Brain pericyte (primary cell): ENCODE results near the gene MGAT5B.

Experiments used
- DNase-seq: peaks from one replicate; pipeline ENCODE4 v3.0.0-alpha.2; 2012; ENCODE audit warnings: low read depth, low spot score

Gene MGAT5B

GRCh38 chr17:76905036-76905435, 36.8 kb downstream of the MGAT5B start:
- DNase-seq, result no peak

- DNase-seq, result no peak
Observed at GRCh38 chr17:76905836-76906235, 37.6 kb downstream of the MGAT5B start.

- no peak for DNase-seq
Observed at GRCh38 chr17:76906463-76906862, 38.3 kb downstream of the MGAT5B start.

DNA sequence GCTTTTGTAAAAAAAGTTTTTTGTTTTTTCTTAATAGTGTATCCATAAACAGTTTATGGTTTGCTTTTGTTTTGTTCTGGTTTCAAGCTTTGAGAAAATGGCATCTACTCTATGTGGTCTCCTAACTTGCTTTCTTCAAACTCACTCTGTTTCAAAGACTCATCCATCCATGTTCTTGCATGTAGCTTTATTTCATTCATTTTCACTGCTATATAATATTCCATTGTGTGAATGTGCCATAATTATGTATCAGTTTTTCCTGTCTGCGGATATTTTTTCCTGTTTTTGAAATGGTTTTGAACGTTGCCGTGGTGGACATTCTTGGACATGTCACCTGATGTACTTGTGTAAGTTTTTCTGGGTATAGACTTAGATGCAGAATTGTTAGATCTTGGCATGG, 39.1 kb downstream of the MGAT5B start:
- DNase-seq, result no peak

GRCh38 chr17:76909971-76910760, 42.0 kb downstream of the MGAT5B start:
- no peak for DNase-seq

GRCh38 chr17:76911299-76912017, 43.3 kb downstream of the MGAT5B start:
- no peak for DNase-seq

DNA sequence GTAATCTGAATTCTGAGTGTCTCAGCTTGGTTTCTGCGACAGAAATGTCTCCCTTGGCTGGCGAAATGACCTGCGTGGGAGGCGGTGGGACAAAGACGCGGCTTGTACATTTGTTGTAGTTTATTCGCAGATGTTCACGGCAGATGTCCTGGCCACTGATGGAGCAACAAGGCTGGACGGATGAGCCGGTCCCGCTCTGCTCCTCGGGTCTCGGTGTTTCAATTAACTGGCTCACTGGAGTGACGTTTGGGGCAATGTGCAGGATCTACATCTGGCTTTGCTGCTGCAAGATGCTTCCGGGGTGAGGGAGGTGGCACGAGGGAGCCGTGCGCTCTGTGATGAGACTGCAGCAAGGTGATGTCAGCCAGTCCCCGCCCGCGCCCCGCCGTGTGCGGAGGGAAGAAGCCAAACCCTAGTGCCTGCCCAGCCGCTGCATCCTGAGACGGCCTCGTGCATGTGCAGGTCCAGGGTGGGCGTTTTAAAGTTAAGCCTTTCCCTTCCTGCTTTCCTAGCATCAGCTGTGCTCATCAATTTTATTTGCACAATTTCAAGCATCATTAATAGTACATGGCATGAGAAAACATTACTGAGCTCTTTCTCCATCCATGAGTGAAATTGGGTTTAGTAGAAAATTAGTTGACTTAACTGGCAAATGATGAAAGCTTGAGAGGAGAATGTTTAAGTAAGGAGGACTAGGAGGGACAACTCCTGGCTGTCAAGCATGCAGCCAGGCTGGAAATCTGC, 44.4 kb downstream of the MGAT5B start:
- no peak for DNase-seq

DNA sequence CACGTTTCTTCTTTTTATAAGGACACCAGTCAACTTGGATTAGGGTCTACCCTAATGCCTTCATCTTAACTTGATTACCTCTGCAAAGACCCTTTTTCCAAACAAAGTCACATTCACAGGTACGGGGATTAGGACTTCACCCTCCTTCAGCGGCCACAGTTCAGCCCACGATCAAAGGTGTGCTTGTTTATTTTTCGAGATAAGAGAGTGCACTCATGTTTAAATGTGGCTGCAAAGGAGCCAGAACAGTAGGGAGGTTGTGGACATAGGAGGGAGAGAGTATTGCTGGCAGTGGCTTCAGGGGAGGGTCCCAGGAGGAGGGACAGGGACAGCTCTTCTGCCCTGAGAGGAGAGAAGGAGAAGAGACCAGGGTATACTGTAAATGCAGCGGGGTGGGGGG, 46.7 kb downstream of the MGAT5B start:
- no peak for DNase-seq

DNA sequence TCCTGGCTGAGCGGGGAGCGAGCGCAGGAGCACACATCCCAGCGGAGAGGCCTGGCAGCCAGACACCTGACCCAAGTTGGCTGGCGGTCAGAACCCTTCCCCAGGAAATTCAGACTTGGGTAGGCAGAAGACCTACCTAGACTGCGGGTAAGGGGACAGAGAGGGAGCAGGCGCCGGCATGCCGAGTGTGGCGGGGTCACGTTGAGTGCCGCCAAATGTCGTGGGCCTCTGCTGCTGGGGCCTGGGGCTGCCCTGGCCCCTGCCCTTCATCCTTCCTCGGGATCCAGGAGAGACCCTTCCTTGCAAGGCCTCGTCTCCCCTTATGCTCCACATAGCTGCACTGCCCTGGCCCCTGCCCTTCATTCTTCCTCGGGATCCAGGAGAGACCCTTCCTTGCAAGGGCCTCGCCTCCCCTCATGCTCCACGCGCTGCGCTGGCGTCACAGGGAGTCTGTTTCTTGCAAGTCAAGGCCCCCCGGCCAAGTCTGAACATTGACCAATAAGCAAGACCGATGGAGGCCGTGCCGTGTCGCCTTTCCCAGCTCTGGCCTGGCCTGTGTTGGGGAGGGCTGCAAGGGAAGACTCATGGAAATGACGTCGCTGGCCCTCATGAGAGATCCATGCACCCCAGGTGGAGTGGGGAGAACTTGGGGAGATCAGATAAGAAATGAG, 47.8 kb downstream of the MGAT5B start:
- no peak for DNase-seq

DNA sequence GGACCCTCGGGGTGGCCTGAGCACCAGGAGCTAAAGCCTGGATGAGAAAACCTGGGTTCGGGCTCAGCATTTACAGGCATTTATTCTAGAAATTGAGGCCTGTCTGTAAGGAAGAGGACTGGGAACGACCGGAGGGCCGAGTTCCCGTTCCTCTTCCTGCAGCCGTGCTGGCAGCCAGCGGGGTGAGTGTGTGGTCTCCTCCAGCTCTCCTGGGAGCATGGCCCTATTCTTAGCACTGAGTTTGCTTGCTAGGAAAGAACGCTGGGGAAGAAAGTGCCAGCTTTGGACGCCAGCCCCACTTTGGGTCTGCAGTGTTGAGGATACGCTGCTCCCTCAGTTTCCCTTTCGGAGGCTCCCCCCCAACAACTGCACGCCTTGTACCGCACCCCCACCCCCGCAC, 49.6 kb downstream of the MGAT5B start:
- no peak for DNase-seq

- DNase-seq, result no peak
Observed at GRCh38 chr17:76918811-76919210, 50.6 kb downstream of the MGAT5B start.

- DNase-seq, result no peak
Observed at GRCh38 chr17:76920364-76921139, 52.3 kb downstream of the MGAT5B start.

GRCh38 chr17:76921340-76922036, 53.3 kb downstream of the MGAT5B start:
- DNase-seq, result no peak

DNA sequence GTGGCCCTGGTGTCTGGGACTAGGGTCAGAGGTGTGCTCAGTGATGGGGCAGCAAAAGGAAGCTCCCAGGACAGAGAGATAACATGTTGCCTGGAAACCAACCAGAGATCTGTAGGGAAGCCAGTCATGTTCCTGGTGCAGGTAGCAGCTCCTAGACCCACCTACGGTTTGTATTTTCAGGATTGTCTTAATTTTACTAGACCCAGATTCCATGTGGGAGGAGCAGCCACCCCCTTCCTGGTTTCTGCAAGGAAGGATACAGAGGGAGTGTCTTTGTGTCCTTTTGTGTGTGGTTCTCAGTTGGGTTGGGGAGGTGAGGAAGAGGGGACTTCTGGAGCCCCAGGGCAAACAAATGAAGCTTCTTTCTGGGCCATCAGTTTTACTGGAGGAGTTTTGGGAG, 53.9 kb downstream of the MGAT5B start:
- DNase-seq, result no peak

DNA sequence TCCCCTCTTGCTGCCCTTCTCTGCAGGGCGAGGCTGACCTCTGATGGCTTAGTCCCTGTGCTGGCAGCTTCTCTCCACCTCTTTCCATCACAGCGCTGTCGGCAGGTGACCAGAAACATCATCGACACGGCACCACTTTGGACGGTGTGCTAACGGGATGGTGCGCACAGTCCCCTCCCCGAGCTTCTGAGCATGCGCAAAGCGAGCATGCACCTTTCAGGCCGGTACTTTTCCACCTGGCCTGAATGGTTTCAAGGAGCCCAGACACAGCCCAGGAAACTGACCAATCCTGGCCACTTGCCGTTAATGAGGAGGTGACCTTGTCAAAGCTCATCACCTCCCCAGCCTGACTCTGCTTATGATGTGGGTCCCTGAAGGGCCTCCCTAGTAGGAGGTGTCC, 54.8 kb downstream of the MGAT5B start:
- DNase-seq, result no peak

- no peak for DNase-seq
Observed at GRCh38 chr17:76923491-76923890, 55.3 kb downstream of the MGAT5B start.

DNA sequence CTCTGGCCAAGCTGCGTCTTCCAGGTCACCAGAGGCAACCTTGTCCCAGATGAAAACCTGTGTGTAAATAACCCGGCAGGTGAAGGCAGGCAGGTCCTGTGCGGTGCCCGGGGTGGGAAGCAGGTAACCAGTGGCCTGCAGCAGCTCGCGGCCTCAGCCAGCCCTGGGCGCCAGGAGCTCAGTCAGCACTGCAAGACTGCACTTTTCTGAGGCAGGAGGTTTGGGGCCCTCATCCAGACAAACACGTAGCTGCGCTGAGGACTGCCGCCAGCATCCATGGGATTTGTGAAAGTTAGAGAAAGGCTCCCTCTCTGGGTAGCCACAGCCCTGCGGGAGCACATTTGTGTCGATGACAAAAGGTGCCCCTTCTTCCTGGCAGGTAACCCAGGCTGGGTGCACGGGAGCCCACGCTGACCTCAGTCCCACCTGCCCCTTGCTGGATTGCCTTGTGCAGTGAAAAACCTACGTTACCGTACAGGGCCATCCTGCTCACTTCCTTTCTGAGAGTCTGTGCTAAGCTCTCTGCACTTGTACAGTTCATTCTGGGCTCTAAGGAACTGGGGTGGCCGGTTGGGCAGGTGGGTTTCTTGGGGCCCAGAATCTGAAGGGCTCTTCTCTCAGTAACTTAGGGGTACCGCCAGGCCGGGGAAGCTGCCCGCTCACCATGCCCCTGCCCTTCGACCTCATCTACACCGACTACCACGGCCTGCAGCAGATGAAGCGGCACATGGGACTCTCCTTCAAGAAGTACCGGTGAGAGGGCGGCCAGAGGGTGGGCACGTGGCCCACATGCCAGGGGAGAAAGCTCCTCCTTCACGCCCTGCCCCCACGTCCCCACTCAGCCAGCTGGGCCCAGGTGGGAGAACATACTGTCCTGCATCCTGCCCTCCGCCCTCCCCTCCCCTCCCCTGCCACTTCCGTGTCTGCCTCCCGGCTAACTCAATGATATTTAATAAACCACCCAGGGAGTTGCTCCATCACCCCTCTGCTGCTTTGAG, 56.4 kb downstream of the MGAT5B start:
- no peak for DNase-seq

DNA sequence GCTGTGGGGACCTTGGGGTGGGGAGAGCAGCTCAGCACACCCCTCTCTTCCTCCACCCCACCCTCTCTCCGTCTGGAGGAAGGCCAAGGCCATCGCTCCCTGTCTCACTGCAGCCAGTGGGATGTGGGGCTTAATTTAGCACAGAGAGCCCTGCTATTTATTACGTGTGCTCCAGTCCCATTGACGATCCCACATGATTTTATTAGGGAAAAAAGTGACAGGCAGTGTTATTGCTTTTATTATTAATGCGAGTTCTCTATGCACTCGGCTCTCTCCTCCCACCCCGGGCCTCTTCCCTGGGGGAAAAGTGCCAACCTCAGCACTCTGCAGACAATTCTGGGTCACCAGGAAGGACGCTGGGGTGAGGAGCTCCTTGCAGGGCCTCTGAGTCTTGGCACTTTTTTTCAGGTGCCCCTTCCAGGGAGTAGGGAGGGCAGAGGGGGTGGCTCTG, 57.3 kb downstream of the MGAT5B start:
- no peak for DNase-seq

DNA sequence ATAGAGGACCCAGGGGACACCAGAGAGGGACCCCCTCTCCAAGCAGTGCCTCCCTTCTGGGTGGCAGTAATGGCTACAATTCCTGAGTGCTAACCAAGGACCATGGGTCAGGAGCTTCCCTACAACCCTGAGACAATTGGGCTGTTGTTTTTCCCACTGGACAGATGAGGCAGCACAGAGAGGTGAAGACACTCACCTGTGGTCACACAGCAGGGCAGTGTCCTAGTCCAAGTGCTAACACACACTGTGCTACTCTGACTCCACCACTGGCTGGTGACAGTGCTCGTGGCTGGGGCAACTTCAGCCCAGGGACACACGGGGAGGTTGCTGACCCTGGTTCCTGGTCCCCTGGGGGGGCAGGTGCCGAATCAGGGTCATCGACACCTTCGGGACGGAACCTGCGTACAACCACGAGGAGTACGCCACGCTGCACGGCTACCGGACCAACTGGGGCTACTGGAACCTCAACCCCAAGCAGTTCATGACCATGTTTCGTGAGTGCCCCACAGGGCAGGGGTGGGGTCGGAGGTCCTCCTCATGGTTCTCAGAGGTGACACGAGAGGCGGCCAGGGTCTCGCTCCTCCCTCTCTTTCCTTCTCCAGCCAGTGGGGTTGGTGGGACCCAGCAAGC, 58.1 kb downstream of the MGAT5B start:
- DNase-seq, result no peak
